SW 1271 (cell line): Measurements from ENCODE around the gene EPHA1.

Source experiments
- DNase-seq, 2 experiments: peaks; one replicate each; lab custom pipeline; 2025; lab: John Stamatoyannopoulos, UW

The EPHA1 gene

DNA sequence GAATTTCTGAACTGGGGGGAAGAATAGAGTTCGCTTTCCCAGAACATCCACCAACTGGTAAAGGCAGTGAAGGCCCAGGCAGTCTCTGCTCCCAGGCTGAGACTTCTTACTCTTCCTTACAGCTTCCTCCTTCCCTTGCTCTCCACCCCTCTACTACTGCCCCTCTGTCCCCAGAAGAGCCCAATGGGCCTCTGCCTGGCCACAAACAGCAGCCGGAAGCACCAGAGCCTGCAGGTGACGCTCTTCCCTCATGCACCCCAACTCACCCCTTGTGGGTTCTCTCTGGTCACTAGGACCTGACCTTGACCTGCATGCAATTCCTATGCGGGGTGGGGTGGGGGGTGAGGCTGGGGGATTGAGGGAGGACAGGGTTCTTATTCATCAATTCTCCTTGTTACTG is 62.6 kb downstream of the EPHA1 start:
- DNase-seq = no peak

DNA sequence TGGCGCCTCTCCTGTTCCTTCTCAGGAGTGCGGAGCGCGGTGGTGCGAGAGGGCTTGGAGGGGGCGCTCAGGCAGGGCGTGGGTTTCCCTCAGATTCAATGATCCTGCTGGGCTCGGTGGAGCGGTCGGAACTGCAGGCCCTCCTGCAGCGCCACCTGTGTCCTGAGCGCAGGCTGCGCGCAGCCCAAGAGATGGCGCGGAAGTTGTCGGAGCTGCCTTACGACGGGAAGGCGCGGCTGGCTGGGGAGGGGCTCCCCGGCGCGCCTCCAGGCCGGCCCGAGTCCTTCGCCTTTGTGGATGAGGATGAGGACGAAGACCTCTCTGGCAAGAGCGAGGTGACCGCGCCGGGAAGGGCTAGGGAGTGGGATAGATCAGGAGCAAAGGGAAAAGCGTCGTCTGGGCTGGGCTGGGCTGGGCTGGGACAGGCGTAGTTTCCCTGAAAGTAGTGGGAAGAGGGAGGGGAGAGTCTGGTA is 63.2 kb downstream of the EPHA1 start:
- DNase-seq = no peak

DNA sequence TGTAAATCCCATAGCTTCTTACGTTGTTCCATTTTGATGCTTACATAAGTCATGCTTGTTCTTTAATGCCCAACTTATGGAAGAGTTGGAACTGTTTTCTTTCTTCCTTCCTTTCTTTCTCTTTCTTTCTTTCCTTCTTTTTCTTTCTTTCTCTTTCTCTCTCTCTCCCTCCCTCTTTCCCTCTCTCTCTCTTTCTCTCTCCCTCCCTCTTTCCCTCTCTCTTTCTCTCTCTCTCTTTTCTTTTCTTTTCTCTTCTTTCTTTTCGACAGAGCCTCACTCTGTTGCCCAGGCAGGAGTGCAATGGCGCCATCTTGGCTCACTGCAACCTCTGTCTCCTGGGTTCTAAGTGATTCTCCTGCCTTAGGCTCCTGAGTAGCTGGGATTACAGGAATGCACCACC is 65.1 kb downstream of the EPHA1 start:
- no peak for DNase-seq

DNA sequence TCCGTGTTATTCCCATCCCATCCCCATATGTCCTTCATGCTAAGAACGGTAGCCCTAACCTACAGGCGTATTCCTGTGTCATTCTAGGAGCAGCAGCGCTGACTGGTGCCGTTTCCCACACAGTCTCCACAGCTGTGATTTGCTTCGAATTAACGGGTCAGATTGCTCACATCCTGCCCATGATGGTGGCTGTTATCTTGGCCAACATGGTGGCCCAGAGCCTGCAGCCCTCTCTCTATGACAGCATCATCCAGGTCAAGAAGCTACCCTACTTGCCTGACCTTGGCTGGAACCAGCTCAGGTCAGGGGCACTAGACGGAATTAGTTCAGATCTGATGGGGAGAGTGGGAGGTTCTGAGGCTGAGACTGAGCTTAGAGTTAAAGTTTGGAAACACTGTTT is 66.8 kb downstream of the EPHA1 start:
- no peak for DNase-seq
